Measurements from ENCODE around the gene RND2.
"Not testable (repeated sequence)": the region's sequence is repeated elsewhere in the genome, so short reads cannot be mapped to it uniquely, and the experiment has no call there.

RND2 gene

GRCh38 chr17:43026595-43026994, 1.6 kb downstream of the RND2 start:
- DNase-seq (ENCODE audit: low read depth in 2 of 3, low spot score in 2 of 3) = no peak

- DNase-seq (ENCODE audit: low read depth in 2 of 3, low spot score in 2 of 3) = no peak
Measured at GRCh38 chr17:43027091-43028032, 2.3 kb downstream of the RND2 start.

DNA sequence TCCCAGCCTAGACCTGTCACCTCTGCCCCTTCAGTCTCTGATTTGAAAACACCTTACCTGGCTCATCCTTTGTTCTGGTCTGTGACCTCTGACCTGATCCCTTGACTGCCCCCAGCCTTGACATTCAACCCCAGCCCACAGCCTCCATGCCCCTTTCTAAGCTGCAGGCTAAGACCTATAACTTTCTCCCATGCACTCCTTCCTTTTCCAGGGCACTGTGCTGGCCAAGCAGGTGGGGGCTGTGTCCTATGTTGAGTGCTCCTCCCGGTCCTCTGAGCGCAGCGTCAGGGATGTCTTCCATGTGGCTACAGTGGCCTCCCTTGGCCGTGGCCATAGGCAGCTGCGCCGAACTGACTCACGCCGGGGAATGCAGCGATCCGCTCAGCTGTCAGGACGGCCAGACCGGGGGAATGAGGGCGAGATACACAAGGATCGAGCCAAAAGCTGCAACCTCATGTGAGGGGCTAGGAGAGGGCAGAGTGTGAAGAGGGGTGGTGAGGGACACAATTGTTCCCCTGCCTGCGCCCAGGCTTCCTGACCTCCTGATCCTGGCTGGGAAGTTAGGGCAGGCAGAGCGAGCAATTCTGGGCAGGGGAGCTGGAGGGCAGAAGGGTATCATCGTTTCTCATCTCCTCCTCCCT, 3.3 kb downstream of the RND2 start:
- no peak for DNase-seq (ENCODE audit: low read depth in 2 of 3, low spot score in 2 of 3)

DNA sequence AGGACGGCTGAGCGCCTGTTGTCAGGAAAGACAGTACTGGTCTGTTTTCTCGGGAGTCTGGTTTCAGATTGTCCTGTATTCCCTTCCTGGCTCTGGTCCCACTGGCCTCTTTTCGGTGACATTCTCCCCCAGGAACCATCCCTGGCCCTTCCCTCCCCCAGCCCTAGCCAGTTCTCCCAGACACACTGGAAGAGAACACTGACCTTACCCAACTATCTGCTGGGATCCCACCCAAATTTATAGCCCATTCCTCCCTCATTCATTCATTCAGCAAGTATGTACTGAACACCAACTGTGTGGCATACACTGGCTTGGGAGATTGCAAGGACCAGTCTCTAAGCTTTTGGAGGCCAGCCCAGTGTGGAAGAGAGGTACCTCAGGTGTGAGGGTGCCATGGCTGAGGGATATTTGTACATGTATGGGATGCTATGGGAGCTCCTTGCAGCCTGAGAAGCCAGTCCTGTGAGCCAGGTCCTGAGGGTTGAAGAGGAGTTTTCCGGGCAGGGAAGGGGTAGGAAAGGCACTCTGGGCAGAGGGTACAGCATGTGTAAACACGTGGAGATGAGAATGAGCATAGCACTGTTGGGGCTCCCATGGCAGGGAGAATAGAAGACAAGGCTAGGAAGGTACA, 5.2 kb downstream of the RND2 start:
- no peak for DNase-seq (ENCODE audit: low read depth in 2 of 3, low spot score in 2 of 3)

DNA sequence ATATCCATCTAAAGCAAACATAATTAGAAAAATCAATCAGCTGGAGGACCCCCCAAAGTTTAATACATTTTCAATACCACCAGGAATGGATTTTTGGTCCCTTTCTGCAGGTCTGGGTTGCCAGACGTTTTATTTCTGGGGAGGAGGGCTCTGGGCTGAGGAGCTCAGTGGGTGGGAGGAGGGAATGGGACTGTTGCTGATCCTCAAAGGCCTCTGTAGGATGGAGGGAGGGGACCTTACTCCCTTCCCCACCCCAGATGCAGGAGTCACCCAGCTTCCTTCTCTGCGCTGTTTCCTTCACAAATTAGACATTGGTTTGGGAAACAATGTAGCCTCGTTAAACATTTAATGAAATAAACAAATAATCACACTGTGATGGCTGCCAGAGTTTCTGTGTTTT, 6.6 kb downstream of the RND2 start:
- DNase-seq (ENCODE audit: low read depth in 2 of 3, low spot score in 2 of 3) = no peak

DNA sequence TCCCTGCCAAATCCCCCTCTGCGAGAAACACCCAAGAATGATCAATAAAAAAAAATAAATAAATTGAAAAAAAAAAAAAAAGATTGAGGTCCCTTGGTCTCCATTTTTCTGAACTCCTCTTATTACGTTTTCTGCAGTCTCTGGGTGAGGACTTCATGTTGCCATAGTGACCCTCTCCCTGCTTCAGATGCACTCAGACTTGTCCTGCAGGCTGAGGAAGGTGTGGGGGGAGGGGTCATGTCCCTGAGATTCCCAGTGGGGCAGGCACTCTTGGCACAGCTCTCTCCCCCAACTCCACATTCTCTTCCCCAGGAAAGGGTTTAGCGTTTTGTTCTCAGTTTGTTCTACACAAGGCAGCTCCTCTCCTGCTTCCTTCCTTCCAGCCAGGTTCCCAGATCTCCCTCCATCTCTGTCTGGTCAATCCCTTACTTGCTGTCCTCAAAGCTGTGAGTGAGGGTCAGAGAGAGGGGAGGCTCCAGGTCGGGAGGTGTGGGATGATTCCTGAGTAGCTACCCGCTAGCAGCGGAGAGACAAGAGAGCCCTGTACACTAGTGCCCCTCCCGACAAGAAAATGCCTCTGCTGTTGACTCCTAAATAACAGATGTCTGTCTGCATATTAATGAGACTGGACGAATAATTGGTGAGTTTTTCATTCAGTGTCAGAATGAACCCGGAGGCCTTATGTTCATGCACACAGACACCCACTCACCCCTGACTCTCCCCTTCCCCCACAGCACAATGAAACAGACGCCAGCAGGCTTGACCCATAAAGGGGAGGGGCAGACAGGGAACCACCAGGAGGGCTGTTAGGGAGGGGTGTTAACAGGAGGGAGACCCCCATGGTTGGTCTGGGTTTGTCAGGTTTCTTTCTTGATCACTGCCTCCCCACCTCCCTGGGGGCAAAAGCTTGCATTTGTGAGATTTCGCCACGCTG, 9.2 kb downstream of the RND2 start:
- DNase-seq (ENCODE audit: low read depth in 2 of 3, low spot score in 2 of 3) = no peak

GRCh38 chr17:43034894-43035293, 9.9 kb downstream of the RND2 start:
- no peak for DNase-seq (ENCODE audit: low read depth in 2 of 3, low spot score in 2 of 3)

DNA sequence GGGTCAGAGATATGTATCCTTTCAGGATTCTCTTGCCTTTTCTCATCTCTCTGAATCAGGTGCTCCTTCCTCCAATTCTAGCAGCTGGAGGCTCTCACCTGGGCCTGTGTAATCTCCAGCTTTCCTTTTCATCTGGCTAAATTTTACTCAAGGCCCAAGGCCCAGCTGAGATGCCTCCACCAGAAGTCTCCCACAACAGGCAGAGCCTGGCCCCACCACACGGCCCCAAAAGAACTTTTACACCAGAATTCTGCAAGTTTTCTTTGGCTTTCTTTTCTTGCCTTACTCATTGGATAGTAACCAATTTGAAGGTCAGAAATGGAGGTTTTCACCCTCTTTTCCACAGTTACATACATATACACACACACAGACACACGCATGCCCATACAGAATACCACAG, 14.6 kb downstream of the RND2 start:
- no peak for DNase-seq (ENCODE audit: low read depth in 2 of 3, low spot score in 2 of 3)

DNA sequence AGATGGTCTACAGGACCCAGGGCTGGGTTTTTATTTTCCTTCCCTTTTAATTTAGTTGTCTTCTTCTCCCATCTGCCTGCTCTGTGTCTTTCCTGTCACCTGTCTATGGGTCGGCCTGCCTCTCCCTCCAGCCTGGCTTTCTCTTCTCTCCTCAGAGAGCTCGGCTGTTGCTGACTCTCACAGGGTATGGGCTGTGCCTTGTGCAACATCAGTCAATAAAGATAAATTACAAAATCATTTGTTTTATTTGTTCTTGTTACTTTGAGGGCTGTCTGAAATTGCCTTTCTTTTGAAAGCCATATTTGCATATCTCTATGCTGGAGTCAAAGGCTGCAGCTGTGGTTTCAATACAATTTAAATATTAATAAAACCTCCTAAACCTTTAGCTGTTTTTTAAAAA, 15.6 kb downstream of the RND2 start:
- DNase-seq (ENCODE audit: low read depth in 2 of 3, low spot score in 2 of 3) = no peak

DNA sequence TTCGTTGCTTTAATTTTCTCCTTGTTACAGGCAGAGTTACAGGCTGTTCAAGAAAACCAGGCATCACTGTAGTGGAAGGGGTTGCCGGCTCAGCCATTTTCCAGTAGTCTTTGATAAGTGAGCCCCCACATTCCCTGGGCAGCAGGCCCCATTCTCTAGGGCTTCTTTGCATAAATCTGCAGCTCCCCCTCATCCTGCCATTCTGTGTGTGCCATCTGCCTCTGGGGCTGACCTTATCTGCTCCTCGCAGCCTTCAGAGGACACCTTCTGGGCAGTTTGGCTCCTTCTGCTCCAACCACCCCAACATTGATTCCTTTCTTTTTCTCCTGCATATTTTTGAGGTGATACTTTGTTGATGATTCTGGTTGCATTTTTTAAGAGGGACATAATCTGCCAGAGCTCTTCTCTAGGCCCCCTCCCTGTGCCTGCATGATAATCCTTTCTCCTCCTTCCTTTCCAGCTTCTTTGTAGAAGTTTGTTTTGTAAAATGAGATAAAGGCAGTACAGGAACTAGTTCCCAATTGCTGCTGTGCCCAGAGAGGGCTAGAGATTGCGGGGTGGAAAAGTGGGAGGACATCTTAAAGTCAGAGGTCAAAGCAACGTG, 17.1 kb downstream of the RND2 start:
- DNase-seq (ENCODE audit: low read depth in 2 of 3, low spot score in 2 of 3) = no peak

DNA sequence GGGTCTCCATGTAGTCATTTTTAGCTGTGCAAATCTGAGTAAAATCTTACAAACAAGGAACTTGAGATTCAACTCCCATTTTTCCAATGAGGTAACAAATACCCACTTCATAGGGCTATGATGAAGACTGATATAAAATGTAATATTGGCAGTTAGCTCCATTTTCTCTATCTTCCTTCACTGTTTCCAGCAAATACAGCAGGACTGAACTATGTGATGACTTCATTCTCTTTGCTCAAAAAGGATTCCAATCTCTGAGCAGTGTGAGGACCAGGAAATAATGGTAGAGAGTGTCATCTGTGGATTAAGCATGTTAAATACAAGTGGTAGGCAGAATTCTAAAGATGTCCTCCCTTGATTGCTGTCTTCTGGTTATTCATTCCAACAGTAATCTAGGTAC, 18.3 kb downstream of the RND2 start:
- DNase-seq (ENCODE audit: low read depth in 2 of 3, low spot score in 2 of 3) = no peak

DNA sequence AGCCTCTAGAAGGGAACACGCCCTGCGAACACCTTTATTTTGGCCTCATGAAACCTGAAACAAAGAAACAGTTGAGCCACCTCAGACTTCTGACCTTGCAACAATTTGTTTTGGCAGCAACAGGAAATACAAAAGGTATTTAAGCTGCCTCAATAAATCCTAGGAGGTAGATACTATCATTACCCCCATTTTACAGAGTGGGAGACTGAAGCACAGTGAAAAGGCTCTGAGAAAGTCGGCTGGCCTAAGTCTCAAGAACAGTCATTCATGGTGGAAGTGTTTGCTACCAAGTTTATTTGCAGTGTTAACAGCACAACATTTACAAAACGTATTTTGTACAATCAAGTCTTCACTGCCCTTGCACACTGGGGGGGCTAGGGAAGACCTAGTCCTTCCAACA, 19.0 kb downstream of the RND2 start:
- no peak for DNase-seq (ENCODE audit: low read depth in 2 of 3, low spot score in 2 of 3)

DNA sequence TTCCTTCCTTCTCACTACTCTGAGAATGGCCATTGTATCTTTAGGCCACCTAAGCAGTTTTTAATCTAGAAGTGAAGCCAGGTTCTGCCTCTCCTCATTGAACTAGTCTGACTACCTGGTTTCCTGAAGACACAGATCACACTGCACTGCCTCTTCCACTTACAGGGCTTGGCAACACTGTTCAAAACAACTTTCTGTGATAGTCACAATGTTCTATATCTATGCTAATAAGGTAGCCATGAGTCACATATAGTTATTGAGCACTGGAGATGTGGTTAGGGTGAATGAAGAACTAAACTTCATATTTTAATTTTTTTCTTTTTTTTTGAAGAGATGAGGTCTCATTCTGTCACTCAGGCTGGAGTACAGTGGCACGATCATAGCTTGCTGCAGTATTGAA, 26.9 kb downstream of the RND2 start:
- DNase-seq (ENCODE audit: low read depth in 2 of 3, low spot score in 2 of 3) = no peak

DNA sequence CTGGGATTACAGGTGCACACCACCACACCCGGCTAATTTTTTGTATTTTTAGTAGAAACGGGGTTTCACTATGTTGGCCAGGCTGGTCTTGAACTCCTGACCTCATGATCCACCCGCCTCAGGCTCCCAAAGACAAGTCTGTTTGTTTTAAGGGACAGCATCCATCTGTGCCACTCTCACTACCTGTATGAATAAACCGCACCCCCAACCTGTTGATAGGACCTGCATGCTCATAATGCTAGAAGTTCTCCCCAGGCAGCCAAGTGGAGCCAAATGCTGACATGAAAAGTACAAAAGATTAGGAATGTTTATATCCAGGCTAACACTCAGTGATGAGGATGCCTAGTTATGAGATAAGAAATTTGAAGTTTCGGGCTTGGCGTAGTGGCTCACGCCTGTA, 28.0 kb downstream of the RND2 start:
- not testable (repeated sequence) for DNase-seq (ENCODE audit: low read depth in 2 of 3, low spot score in 2 of 3)

- no peak for DNase-seq (ENCODE audit: low read depth in 2 of 3, low spot score in 2 of 3)
Measured at GRCh38 chr17:43056051-43056450, 31.0 kb downstream of the RND2 start.

DNA sequence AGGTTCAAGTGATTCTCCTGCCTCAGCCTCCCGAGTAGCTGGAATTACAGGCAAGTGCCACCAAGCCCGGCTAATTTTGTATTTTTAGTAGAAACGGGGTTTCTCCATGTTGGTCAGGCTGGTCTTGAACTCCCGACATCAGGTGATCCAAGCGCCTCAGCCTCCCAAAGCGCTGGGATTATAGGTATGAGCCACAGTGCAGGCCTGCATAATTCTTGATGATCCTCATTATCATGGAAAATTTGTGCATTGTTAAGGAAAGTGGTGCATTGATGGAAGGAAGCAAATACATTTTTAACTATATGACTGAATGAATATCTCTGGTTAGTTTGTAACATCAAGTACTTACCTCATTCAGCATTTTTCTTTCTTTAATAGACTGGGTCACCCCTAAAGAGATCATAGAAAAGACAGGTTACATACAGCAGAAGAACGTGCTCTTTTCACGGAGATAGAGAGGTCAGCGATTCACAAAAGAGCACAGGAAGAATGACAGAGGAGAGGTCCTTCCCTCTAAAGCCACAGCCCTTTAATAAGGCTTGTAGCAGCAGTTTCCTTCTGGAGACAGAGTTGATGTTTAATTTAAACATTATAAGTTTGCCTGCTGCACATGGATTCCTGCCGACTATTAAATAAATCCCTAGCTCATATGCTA, 38.1 kb downstream of the RND2 start:
- DNase-seq (ENCODE audit: low read depth in 2 of 3, low spot score in 2 of 3) = no peak

DNA sequence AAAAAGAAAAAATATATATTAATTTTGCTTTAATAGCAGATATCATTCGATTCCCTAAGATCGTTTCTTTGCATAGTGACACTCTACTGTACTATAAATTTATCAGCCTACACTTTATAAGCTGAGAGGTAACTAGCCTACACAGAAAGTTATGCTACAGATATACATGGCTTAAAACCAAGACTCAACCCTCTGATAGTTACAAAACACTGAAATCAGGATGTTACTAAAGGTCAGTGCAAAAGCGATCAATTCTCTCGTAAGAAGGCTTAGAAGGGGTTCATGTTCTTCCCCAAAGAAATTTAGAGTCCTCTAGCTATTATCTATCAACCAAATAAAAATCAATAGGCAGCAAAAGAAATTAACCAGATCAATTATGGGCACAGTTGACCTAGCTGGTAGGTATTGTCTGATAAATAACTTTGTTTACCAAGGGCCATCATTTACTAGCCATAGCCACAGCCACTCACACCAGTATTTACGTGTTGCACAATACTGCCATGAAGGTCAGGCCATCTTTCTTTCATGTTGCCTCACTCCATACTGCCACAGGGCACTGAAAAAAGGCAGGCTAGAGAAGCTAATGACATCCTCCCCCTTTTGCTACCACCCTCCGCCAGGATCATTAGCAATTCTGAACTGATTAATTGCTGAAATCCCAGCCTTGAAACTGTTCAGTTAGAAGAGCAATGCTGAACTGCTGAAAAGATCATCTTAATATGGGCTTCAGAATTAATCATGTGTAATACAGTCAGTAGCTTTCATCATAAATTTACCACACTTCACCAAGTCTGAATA, 43.7 kb downstream of the RND2 start:
- no peak for DNase-seq (ENCODE audit: low read depth in 2 of 3, low spot score in 2 of 3)

GRCh38 chr17:43069368-43069898, 44.4 kb downstream of the RND2 start:
- no peak for DNase-seq (ENCODE audit: low read depth in 2 of 3, low spot score in 2 of 3)

- DNase-seq (ENCODE audit: low read depth in 2 of 3, low spot score in 2 of 3) = no peak
Measured at GRCh38 chr17:43070257-43070656, 45.2 kb downstream of the RND2 start.
